ENCODE data around the gene CD22. TPM values are rescaled to one million over a fixed set of nuclear protein-coding genes. Genes with fewer than 3 reads are reported as not detected.

The CD22 gene
- total and polyA plus RNA-seq, 7 donors: 0.69 to 107 (median 3.2) TPM

DNA sequence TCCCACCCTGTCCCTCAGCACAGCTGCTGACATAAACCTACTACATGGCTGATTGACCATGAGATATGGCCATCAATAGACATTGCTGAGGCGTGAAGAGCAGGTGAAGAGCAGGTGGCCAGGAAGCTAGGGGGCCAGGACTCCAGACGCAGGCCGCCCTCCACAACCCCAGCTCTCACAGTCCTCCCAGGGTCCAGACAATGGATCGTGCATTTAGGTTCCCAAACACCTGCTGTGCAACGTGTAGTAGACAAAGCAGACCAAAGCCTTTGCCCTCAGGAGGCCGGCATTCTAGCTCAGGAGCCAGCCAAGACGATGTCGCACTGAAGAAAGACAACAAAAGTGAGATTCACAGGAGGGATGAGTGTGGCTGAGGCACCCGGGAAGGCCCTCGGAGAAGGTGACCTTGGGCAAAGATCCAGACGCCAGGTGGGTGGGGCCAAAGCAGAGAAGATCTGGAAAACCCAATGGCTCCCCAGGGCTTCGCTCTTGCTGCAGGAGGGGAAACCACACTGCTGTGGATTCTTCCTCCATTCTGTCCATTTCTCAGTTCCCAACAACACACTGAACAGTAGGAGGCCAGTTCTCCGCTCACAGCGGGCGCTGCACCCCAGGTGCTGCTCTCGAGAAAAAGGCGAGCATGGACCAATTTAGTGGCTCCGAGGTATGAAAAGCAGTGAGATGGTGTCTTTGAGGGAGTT, 20.1 kb downstream of the CD22 start:
- TF ChIP-seq EP300 (IDR thresholded peaks at IDR 0.05) (no peak), POLR2A (IDR thresholded peaks at IDR 0.05) (no peak), POLR2AphosphoS5 (IDR thresholded peaks at IDR 0.05) (no peak)
- TF ChIP-seq, protein P1, sequence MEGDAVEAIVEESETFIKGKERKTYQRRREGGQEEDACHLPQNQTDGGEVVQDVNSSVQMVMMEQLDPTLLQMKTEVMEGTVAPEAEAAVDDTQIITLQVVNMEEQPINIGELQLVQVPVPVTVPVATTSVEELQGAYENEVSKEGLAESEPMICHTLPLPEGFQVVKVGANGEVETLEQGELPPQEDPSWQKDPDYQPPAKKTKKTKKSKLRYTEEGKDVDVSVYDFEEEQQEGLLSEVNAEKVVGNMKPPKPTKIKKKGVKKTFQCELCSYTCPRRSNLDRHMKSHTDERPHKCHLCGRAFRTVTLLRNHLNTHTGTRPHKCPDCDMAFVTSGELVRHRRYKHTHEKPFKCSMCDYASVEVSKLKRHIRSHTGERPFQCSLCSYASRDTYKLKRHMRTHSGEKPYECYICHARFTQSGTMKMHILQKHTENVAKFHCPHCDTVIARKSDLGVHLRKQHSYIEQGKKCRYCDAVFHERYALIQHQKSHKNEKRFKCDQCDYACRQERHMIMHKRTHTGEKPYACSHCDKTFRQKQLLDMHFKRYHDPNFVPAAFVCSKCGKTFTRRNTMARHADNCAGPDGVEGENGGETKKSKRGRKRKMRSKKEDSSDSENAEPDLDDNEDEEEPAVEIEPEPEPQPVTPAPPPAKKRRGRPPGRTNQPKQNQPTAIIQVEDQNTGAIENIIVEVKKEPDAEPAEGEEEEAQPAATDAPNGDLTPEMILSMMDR (IDR thresholded peaks at IDR 0.05): no peak
- Histone ChIP-seq H3K27me3 (peaks cover 0 to 7% (median 0%) of the 10 kb centered on the region in 3 donors), H3K36me3 (no peaks in the 10 kb centered on the region), H3K27ac (no peak overlapping the region), H3K4me1 (no peaks in the 10 kb centered on the region), H3K4me3 (no peak overlapping the region), H3K9me3 (no peaks in the 10 kb centered on the region)
- intact Hi-C loops (cut with DNase I): no loop called here
- WGBS, 2 donors: 71 to 83% methylated on average over 18 of the region's 18 CpGs
- DNase-seq: peak; percentile 46

DNA sequence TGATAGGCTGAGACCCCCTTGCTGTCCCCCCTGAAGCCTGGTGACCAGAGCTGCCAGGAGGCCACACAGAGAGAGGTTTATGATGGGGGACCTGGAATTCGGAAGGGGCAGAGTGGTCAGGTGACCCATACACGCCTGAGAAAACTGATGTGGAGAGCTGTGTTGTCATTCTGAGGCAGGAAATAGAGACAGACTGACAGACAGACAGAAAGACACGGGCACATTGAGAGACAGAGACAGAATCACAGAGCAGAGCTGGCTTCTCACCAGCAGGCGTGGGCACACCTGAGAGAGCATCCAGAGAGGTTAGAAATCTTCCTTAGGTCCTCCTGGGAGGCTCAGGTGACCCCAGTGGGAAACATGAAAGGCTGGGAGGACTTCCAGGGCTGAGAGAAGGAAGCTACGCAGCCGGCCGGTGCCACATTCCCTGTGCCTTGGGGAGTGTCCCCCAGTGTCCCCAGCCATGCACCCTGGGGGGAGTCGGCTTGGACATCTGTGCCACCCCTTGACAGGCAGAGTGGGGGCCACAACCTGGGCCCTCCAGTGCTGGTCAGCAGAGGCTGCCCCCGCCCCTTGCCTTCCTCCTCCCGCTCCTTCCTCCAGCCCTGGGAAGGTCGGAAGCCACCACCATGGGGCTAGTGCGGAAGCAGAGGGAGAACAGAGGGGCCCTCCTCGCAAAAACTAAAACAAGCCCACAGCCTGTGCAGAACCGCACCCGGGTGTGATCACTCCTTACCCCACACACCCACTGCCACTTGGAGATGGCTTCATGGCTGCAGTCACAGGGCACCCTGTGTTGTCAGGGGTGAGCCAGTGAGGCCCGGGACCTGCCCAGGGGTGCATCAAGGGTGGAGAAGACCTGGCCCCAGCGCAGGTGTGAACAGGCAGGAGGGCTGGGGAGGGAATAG, 20.9 kb downstream of the CD22 start:
- DNase-seq: peak; percentile 57

DNA sequence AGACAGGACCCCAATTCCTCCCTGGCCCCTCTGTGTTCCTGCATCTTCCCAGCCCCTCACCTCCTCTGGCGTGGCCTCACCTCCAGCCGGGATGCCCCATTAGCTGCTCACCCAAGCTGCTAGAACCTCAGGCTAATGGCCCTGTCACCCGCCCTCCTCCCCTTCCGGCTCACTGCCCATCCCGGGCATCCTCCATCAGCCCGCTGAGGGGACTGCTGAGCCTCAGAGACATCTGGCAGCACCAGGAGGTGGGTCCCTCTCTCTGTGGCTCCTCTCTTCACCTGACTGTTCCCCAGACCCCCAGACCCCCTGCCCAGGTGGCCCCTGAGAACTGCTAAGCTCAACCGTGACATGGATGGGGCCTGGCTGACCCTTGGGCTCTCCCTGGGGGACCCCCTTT, 21.6 kb downstream of the CD22 start:
- no peak for TF ChIP-seq POLR2AphosphoS5 (IDR thresholded peaks at IDR 0.05)
- no peak for TF ChIP-seq EP300 (IDR thresholded peaks at IDR 0.05)
- TF ChIP-seq POLR2A (IDR thresholded peaks at IDR 0.05): no peak
- TF ChIP-seq, protein P1 (IDR thresholded peaks at IDR 0.05): no peak
- no peaks in the 10 kb centered on the region for H3K9me3 ChIP-seq
- intact Hi-C loops (cut with DNase I): loop anchor here (10.0 kb wide), 1 partner anchor 114 kb away; no protein-coding TSS in a partner anchor

More for the DNA sequence above, 20.9 kb downstream of the CD22 start:
- H3K27ac ChIP-seq: no peak overlapping the region
- no peaks in the 10 kb centered on the region for H3K4me1 ChIP-seq
- H3K27me3 ChIP-seq: peaks cover 0 to 7% (median 0%) of the 10 kb centered on the region in 3 donors
- WGBS, 2 donors: 70 to 84% methylated on average over 17 of the region's 17 CpGs
- TF ChIP-seq, protein P1 (IDR thresholded peaks at IDR 0.05): no peak
- TF ChIP-seq POLR2A (IDR thresholded peaks at IDR 0.05): no peak
- TF ChIP-seq EP300 (IDR thresholded peaks at IDR 0.05): no peak
- no peak for TF ChIP-seq POLR2AphosphoS5 (IDR thresholded peaks at IDR 0.05)
- no peaks in the 10 kb centered on the region for H3K36me3 ChIP-seq
- H3K4me3 ChIP-seq: no peak overlapping the region
- no peaks in the 10 kb centered on the region for H3K9me3 ChIP-seq
- intact Hi-C loops (cut with DNase I): loop anchor here (10.0 kb wide), 1 partner anchor 115 kb away; no protein-coding TSS in a partner anchor

DNA sequence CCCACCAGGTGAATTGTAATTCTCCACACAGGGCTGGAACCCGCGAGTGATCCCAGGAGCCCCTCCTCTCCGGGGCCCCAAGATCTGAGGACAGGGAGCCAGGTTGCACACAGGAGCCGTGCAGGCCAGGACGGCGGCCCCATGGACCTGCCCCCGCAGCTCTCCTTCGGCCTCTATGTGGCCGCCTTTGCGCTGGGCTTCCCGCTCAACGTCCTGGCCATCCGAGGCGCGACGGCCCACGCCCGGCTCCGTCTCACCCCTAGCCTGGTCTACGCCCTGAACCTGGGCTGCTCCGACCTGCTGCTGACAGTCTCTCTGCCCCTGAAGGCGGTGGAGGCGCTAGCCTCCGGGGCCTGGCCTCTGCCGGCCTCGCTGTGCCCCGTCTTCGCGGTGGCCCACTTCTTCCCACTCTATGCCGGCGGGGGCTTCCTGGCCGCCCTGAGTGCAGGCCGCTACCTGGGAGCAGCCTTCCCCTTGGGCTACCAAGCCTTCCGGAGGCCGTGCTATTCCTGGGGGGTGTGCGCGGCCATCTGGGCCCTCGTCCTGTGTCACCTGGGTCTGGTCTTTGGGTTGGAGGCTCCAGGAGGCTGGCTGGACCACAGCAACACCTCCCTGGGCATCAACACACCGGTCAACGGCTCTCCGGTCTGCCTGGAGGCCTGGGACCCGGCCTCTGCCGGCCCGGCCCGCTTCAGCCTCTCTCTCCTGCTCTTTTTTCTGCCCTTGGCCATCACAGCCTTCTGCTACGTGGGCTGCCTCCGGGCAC, 22.6 kb downstream of the CD22 start:
- Histone ChIP-seq H3K4me3 (no peak overlapping the region), H3K36me3 (no peaks in the 10 kb centered on the region), H3K4me1 (no peaks in the 10 kb centered on the region), H3K27me3 (peaks cover 0 to 7% (median 0%) of the 10 kb centered on the region in 3 donors), H3K9me3 (no peaks in the 10 kb centered on the region), H3K27ac (no peak overlapping the region)
- WGBS, 2 donors: 90 to 94% methylated on average over 47 of the region's 47 CpGs
- TF ChIP-seq POLR2AphosphoS5 (IDR thresholded peaks at IDR 0.05) (no peak), EP300 (IDR thresholded peaks at IDR 0.05) (no peak), POLR2A (IDR thresholded peaks at IDR 0.05) (no peak)
- TF ChIP-seq, protein P1 (IDR thresholded peaks at IDR 0.05): no peak
- peak; percentile 49 for DNase-seq
- intact Hi-C loops (cut with DNase I): loop anchor here (1.0 to 10.0 kb wide), 2 partner anchors 113 to 144 kb away; no protein-coding TSS in a partner anchor

More for the DNA sequence above, 21.6 kb downstream of the CD22 start:
- no peaks in the 10 kb centered on the region for H3K4me1 ChIP-seq
- H3K36me3 ChIP-seq: no peaks in the 10 kb centered on the region
- no peak overlapping the region for H3K27ac ChIP-seq
- H3K27me3 ChIP-seq: peaks cover 0 to 7% (median 0%) of the 10 kb centered on the region in 3 donors
- DNase-seq: peak; percentile 44
- WGBS, 2 donors: 78 to 83% methylated on average over 7 of the region's 7 CpGs
- no peak overlapping the region for H3K4me3 ChIP-seq

Data from sigmoid colon (tissue), 7 donors.